Activated T-cell treated with anti-CD3 and anti-CD28 coated beads for 48 hours (primary cell): ENCODE data around the gene CLMN.

Experiments
- DNase-seq: peaks from one replicate; pipeline ENCODE4 v3.0.0-alpha.2; 2020; ENCODE audit warnings: low read depth

Gene CLMN

DNA sequence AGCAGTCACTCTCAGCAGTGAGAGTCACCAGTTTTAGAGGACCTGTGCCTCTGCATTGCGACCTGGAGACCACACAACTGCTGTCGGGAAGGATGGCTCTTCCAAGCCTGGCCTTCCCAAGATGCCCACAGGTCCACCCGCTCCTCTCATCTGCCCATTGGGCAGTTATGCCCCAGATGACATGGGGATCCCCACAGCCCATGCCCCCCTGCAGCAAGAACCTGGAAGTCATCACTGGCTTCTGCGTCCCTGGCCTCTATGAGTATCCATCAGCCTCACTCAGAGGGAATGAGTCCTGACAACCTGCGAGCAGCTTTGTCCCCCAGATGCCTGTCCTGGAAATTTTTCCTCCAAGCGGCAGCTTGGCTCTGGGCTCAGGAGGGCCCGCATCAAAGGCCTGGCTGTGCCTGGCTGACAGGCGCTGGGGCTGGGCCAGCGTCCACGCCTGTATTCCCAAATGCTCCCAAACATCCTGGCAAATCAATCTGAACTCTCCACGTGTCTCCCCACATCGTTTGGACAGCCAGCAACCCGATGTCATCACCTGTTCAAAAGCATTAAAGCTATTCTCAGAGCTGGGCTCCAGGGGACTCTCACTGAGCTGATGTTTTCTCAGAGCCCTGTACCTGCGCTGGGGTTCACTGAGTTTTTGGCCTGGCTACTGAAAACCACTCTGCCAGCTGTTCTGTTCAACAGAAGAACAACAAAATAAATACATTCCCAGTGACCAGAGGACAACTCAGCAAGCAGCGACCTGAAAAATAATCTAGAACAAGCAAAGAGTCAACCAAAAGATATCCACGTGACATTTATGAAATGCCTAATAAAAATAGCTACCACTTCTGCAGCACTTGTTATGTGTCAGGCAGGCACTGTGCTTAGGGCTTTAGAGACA is 57.8 kb downstream of the CLMN start:
- DNase-seq: no peak

DNA sequence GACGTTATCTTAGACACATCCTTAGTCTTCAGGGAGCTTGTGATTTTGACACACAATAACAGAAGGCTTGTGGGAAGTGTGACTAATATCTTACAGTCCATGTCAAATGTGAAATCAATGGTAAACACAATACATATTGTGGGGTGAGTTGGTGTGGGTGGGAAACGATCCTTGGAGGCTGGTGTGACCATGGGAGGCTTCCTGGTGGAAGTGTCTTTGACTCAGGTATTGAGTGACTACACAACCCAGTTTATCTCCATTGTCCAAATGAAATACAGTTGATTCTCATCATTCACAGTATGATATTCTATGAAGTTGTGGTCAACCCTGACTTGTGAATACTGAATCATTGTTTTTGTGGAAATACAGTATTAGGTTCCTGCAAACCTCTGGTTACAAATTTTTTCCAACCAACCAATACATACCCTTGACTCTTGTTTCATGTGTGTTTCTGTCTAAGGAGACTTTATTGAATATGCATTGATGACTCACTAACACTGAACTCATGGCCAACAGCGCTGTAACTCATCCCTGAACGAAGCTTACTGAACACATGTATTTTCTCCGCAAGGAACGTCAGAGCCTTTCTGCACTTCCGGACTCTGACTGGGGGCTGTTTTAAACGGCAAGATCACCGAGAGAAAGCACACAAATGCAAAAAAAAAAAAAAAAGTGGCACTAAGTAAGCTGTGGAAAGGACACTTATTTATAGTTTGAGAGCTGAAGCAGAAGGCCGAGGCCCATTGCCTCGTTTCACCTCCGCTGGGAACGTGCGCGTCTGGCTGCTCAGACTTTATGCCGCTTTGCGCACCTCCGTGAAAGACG is 59.0 kb downstream of the CLMN start:
- peak; percentile 54 for DNase-seq

DNA sequence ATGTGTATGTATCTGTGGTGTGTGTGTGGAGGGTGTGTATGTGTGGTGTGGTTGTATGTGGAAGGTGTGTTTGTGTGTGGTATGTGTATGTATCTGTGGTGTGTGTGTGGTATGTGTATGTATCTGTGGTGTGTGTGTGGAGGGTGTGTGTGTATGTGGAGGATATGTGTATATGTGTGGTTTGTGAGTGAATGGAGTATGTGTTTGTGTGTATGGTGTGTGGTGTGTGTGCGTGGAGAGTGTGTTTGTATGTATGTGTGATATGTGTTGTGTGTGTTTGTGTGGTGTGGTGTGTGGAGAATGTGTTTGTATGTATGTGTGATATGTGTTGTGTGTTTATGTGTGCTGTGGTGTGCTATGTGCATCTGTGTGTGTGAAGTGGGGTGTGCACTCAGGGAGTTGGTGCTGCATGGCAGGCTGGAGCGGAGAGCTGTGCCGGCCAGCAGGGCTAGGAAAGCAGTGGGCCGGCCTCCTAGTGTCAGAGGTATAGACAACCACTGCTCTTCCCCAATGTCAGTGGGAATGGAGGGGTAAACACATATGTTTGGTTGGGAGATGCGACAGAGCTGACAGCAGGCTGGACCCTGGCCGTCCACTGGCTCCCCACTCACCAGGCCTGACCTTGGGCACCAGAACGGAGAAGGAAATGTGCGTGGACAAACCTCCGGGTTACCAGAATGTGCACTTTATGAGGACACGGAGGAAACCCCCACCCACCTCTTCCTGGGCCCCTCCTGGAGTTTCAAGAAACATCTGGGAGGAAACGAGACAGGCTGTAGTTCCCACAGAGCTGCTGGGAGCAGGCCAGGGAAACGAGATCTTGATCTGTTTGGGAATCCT is 60.7 kb downstream of the CLMN start:
- DNase-seq: no peak

DNA sequence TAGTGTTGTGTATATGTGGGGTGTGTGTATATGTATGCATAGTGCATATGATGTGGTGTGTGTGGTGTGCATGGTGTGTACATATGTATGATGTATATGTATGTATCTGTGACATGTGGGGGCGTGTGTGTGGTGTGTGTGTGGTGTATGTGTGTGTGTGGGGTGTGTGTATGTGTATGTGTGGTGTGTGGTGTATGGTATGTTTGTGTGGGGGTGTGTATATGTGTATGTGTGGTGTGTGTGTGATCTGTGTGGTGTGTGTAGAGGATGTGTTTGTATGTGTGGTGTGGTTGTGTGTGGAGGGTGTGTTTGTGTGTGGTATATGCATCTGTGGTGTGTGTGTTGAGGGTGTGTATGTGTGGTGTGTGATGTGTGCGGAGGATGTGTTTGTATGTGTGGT is 61.6 kb downstream of the CLMN start:
- DNase-seq: no peak

DNA sequence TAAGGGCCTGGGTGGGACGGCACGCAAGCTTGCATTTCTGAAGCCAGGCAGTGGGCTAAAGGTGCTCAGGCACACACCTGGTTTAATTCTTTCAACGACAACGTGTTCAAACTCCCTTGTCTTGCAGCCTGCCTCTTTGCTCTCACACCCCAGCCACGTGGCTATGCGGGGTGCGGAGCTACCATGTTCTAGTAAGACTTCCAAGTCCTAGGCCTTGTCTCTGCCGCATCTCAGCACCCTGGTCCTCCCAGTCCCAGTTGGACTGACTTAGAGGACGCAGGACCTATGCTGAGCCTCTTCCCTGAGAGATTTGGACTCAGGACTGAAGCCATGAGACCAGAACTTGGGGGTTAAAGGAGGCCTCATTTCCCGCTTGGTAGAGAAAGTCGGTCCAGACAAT is 62.2 kb downstream of the CLMN start:
- DNase-seq: no peak

DNA sequence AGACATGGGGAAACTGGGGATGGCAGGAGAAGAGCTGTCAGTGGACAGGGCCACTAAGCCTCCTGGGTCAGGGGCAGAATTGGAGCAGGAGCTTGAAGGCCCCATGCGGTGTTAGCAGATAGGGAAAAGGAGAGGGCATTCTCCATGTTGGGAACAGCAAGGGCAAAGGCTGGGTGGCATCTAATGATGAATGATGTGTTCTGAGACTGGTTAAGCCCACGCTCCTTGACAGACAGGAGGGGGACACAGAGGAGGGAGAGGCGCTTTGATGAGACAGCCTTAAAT is 63.0 kb downstream of the CLMN start:
- no peak for DNase-seq

DNA sequence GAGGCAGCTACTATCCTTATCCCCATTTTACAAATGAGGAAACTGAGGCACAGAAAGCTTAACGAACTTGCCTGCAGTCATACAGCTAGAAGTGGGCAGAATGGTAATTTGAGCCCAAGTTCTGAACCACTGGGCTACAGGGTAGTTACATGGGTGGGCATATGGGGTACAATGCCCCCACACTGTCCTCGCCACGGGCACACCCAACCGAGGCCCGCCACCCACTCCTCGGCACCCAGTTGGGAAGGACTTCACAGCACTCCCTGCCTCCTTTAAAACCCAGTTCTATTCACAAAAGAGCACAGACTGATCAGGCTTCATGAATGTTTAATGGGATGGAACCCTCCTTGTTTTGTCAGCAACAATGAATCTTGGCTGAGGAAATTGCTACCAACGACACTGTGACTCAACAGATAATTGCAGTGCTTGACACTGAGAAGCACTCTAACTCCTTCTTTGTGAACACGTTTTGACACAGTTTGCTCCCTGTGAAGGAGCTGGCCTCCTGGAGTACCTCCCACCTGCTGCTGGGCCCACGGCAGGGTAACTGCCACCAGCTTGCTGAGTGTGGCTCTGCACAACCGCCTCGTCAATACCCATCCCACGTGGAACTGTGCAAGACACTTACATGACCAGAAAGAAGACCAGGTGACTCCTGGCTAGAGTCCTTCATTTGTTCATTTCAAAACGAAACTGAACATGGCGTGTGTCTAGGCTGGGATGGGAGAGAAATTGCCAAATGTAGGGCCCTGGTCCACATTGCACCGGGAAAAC is 63.5 kb downstream of the CLMN start:
- no peak for DNase-seq

DNA sequence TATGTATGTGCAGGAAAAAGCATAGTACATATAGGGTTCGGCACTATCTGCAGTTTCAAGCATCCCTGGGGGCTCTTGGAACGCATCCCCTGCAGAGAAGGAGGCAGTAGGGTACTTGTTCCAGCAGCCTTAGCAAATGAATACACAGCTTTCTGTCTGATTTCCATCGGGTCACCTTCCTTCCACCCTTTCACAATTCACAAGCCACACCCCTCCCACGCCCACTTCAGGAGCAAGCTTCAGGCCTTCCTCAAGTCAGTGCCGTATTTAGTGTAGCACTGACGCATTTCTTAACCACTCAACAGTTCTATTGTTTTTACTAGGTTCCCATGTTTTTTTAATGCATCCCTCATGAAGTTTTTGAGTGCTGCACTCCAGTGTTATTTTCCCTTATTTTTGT is 64.2 kb downstream of the CLMN start:
- peak; percentile 10 for DNase-seq

DNA sequence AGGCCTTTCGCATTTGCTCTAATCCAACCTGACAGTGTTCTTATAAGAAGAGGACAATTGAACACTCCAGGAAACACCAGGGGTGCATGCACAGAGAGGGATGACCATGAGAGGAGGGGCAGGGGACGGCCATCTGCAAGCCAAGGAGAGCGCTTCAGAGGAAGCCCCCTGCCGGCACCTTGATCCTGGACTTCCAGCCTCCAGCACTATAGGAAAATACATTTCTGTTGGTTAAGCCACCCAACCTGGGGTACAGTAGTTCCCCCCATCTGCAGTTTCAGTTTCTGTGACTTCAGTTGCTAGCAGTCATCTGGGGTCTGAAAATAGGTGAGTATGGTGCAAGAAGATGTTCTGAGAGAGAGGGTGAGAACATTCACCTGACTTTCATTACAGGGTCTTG is 64.7 kb downstream of the CLMN start:
- DNase-seq: no peak

DNA sequence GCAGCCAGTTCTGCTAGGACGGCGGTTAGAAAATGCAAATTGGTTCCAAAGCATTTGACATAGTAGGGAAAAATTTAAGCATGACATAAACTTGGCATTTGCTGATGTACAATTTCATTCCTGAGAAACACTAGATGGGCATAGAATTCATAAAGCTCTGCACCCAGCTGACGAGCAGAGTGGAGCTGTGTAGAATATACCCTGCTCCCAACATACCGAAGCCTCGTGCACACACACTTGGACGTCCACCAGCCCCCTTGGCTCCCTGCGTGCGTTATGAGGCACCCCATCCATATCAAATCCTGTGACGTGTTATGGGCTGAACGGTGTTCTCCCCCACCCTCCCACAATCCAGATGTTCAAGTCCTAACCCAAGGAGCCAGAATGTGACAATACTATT is 65.4 kb downstream of the CLMN start:
- DNase-seq: no peak

DNA sequence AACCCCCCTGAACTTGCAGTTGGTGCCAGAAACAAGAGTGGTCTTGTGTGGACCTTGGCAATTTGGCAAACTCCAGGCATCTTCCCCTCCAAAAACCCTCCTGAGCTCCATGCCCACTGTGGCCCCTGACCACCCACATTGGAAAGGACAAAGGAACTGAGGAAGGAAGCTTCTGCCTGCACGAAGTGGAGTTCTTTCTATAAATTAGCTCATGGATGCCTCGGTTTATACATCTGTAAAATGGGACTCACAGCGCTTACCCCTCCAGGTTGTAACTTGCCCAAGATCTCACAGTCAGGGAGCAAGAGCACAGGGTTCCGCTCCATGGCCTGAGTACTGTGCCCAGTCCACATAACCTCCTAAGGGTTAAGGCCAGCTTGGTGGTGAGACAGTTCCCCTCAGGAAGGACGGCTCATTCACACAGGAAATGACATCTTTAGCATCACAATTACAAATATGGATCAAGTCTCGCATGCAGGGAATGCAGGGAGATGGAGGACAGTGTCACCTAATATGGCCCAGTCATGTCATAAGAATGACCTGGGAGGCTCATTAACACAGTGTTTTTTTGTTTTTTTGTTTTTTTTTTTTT is 66.6 kb downstream of the CLMN start:
- DNase-seq: no peak

DNA sequence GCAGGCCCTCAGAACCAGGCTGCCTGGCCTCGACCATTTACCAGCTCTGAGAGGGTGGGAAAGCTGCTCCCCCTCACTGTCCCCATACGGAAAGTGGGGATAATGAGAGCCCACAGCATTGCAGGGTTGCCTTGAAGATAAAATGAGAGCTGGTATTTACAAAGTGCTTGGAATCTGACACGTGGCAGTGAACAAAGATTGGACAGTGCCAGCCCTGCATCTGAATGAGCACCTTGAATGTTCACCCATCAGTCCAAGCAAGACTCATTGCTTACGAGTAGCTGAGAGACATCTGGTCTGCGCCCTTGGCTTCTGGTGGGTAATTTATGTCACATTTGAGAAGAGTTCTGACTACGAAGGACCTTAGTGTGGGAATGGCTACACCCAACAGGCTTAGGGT is 67.5 kb downstream of the CLMN start:
- DNase-seq: no peak

DNA sequence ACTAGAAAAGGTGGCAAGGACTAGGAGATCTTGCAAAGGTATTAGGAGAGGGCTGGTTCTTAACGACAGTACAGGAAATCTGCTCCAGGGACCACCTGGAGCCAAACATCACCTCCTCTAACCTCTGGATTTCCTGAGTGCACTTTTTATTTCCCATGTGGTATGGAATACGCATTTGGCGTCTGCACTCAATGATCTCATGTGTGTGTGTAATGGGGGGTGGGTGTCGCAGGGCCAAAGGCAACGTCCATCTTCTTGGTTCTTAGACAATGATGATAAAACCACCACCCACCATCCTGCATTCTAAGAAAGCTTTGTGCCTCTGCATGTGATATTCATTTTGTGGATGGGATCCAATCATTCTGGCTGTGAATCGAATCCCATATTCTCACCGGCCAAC is 68.8 kb downstream of the CLMN start:
- DNase-seq: no peak

DNA sequence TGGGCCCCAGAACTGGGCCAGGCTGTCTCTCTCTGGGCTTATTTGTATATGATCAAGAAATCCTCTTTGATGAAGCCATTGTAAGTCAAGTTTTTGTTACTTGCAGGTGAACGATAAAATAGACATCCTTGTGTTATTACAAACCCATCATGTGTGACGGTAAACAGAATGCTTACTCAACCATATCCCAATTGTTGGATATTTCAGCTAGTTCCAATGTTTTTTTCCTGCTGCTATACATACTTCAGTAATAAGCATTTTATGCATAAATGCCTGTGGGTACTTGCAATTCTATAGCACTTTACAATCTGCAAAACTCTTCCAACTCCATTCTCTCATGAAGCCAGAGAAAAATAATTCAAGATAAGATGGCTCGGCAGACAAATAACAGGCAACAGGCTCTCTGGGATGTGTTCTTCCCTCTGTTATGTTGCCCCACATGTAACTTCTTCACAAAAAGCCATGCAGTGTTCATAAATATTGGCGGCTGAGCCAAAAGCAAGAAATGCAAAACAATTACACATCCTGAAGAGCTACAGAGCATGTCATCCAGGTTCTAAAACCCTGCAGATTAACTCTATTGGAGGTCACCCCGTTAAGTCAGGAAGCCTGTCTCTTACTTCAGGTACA is 69.5 kb downstream of the CLMN start:
- DNase-seq: no peak

DNA sequence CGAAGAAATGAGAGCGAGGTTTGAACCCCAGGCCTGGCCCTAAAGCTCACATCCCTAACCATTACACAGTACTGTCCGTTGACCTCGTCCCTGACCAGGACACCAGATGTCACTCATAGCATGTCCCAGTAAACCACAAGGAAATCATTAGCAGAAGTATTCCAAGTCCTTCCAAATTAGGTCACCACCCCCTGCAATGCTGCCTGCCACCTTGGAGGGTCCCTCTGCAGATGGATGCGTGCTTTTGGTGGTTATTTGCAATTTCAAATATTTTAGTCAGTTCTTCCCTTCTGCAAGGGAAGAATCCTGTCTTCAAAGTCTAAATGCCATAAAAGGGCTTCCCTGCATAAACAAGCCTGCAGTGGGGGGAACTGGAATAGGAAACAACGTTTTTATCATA is 71.3 kb downstream of the CLMN start:
- DNase-seq: no peak

DNA sequence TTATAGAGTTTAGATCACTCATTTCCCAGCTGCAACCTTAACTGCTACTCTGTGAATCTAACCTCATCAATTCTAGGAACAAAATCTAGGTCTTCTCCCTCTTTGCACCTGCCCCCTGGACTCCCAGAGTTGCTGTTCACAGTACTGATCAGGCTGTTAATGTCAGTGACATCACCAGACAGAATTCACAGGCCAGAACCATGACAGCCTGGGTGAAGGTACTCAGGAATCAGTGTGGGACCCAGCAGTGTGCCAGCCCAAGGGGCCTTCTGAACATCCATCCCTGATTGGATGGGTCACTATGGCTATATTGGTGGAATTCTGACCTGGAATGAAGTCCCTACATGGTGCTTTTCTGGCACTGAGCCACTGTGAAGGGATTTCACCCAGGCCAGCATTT is 72.8 kb downstream of the CLMN start:
- DNase-seq: no peak

DNA sequence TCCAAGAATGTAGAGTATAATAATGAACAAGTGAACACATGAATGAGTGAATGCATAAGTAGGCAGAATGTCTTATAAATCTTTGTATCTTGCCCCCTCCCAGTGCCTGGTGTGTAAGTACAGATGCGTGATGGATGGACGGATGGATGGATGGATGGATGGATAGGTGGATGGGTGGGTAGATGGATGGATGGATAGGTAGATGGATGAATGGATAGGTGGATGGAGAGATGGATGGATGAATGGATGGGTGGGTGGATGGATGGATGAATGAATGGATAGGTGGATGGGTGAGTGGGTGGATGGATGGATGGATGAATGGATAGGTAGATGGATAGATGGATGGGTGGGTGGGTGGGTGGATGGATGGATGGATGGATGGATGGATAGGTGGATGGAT is 74.4 kb downstream of the CLMN start:
- no peak for DNase-seq

DNA sequence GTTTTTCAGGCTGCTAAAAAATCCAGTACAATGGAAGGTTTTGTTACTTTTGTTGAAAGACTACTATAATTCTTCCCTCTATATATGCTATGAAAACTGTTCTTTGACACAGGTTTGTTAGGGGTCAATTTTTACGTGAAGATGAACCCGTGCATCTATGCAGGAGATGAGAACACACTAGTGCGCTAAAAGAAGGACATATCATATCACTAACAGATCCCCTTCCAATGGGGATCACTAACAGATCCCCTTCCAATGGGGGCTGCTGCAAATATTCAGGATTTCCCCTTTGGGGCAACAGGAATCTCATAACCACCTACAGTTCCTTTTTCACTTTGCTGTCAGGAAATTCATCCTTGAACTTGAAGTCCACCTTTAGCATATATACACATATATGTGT is 75.1 kb downstream of the CLMN start:
- no peak for DNase-seq

DNA sequence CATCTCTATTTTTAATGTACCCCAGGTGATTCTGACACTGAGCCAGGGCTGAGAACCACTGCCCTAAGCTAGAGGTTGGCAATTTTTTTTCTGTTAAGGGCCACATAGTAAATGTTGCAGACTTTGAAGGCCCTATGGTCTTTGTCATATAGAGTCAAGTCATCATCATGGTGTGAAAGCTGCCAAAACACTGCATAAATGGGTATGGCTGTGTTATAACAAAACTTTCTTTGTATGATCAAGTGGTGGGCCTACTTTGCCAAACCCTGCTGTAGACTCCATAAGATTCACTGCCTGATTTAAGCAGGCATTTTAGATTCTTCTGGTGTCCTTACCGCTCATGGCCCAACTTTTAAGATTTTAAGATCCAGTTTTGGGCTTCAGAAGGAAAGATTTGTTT is 76.8 kb downstream of the CLMN start:
- no peak for DNase-seq

DNA sequence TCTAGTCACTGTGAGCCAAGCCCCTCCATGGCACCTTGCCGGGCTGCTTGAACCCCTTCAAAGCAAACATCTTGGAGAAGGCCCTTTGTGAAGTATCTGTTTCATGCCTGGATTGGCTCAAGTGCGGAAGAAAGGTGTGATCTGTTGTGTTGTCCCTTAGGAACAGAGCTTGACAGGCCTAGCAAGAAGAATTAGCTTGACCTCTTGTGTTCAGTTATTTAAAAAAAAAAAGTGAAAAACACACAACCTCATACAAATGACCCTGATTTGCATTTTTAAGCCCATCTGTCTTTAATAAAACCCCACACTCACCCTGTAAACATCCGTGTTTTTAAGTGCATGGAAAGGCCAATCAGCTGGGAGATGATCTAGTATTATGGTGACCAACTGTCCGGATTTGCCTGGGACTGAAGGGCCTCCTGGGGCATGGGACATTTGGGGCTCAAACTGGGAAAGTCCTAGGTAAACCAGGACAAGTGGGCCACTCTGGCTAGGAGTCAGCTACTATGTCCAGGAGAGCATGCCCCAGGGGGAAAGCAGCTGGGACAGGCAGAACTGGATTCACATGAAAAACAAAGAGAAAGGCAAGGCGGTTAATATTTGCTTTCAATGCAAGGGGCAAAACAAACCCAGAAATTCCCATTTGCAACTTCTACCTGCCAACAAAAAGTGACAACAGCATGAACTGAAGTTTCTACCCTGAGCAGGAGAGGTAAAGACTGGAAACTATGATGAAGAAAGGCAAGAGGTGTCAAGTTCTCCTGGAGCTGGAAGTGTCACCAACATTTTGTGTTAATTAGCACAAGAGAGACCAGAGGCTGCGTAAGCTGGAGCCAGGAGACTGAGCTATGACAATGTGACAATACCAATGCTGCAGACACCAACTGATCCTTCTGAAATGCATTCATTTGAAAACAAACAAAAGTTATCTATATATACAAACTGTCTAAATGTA is 78.6 kb downstream of the CLMN start:
- DNase-seq: no peak
